GM19238 (cell line): ENCODE results near the gene SCO2.
"Not testable (repeated sequence)": the region's sequence is repeated elsewhere in the genome, so short reads cannot be mapped to it uniquely, and the experiment has no call there.

Experiments used
- DNase-seq: peaks from one replicate; pipeline ENCODE4 v3.0.0; 2011; ENCODE audit warnings: low spot score; ENCODE audit not compliant: insufficient read length

Gene SCO2

GRCh38 chr22:50521710-50522109, 3.7 kb downstream of the SCO2 start:
- no peak for DNase-seq

- DNase-seq, result no peak
Observed at GRCh38 chr22:50520826-50521453, 4.5 kb downstream of the SCO2 start.

- DNase-seq, result not testable (repeated sequence)
Observed at GRCh38 chr22:50520184-50520583, 5.2 kb downstream of the SCO2 start.

GRCh38 chr22:50519151-50519550, 6.2 kb downstream of the SCO2 start:
- DNase-seq, result no peak

- no peak for DNase-seq
Observed at GRCh38 chr22:50518606-50519005, 6.8 kb downstream of the SCO2 start.

- DNase-seq, result no peak
Observed at GRCh38 chr22:50517495-50518260, 7.7 kb downstream of the SCO2 start.

GRCh38 chr22:50516891-50517290, 8.5 kb downstream of the SCO2 start:
- no peak for DNase-seq

GRCh38 chr22:50516068-50516467, 9.3 kb downstream of the SCO2 start:
- DNase-seq, result no peak

GRCh38 chr22:50513175-50513574, 12.2 kb downstream of the SCO2 start:
- no peak for DNase-seq

GRCh38 chr22:50508897-50509296, 16.5 kb downstream of the SCO2 start:
- no peak for DNase-seq

- peak; percentile 100 for DNase-seq
Observed at GRCh38 chr22:50507991-50508884, 17.2 kb downstream of the SCO2 start, which contains the start of gene NCAPH2. Gene NCAPH2, plus strand, starts transcription at chr22:50508224. Its CDS starts 114 bp downstream, at chr22:50508338.

- peak; percentile 98 for DNase-seq
Observed at GRCh38 chr22:50507421-50507990, 17.9 kb downstream of the SCO2 start, which contains the start of gene LMF2. Gene LMF2, minus strand, starts transcription at chr22:50507702. Its CDS starts 27 bp downstream, at chr22:50507675.

GRCh38 chr22:50506611-50507420, 18.6 kb downstream of the SCO2 start:
- DNase-seq, result no peak

- DNase-seq, result no peak
Observed at GRCh38 chr22:50505776-50506610, 19.4 kb downstream of the SCO2 start.

GRCh38 chr22:50505276-50505775, 20.1 kb downstream of the SCO2 start:
- no peak for DNase-seq

- no peak for DNase-seq
Observed at GRCh38 chr22:50504369-50505211, 20.8 kb downstream of the SCO2 start.

GRCh38 chr22:50503475-50504145, 21.8 kb downstream of the SCO2 start:
- DNase-seq, result no peak
